Subcutaneous abdominal adipose tissue (tissue), 5 donors: ENCODE data around the gene CWC15.
"Not testable (repeated sequence)": the region's sequence is repeated elsewhere in the genome, so short reads cannot be mapped to it uniquely, and the experiment has no call there.

Experiments
- H3K27ac ChIP-seq: one replicate; pipeline ENCODE4 v1.7.0; 2013; ENCODE audit warnings: low read depth, mild to moderate bottlenecking, inconsistent platforms, low read length, moderate library complexity
- H3K27me3 ChIP-seq, 5 donors: one replicate each; pipeline ENCODE4 v1.7.0; 2013; ENCODE audit warnings: low read length in 5 of 5, inconsistent platforms in 1 of 5; ENCODE audit not compliant: control insufficient read depth in 5 of 5, insufficient read depth in 4 of 5
- H3K36me3 ChIP-seq, 5 donors: one replicate each; pipeline ENCODE4 v1.7.0; 2013; ENCODE audit warnings: low read length in 5 of 5; ENCODE audit not compliant: control insufficient read depth in 5 of 5, insufficient read depth in 5 of 5
- H3K4me1 ChIP-seq, 5 donors: one replicate each; pipeline ENCODE4 v1.7.0; 2013; ENCODE audit warnings: low read length in 5 of 5, mild to moderate bottlenecking in 3 of 5, moderate library complexity in 1 of 5; ENCODE audit not compliant: control insufficient read depth in 5 of 5, insufficient read depth in 5 of 5
- H3K4me3 ChIP-seq, 5 donors: one replicate each; pipeline ENCODE4 v1.7.0; 2013; ENCODE audit warnings: low read length in 5 of 5, low read depth in 1 of 5
- H3K9ac ChIP-seq, 5 donors: one replicate each; pipeline ENCODE4 v1.7.0; 2013; ENCODE audit warnings: low read length in 5 of 5, mild to moderate bottlenecking in 4 of 5, moderate library complexity in 3 of 5
- H3K9me3 ChIP-seq, 5 donors: one replicate each; pipeline ENCODE4 v1.7.0; 2013; ENCODE audit warnings: low read length in 5 of 5; ENCODE audit not compliant: control insufficient read depth in 5 of 5
- donor health status: healthy.
- donor health status: healthy.
- donor health status: healthy.
- donor health status: healthy.
- donor health status: healthy.

CWC15 gene

DNA sequence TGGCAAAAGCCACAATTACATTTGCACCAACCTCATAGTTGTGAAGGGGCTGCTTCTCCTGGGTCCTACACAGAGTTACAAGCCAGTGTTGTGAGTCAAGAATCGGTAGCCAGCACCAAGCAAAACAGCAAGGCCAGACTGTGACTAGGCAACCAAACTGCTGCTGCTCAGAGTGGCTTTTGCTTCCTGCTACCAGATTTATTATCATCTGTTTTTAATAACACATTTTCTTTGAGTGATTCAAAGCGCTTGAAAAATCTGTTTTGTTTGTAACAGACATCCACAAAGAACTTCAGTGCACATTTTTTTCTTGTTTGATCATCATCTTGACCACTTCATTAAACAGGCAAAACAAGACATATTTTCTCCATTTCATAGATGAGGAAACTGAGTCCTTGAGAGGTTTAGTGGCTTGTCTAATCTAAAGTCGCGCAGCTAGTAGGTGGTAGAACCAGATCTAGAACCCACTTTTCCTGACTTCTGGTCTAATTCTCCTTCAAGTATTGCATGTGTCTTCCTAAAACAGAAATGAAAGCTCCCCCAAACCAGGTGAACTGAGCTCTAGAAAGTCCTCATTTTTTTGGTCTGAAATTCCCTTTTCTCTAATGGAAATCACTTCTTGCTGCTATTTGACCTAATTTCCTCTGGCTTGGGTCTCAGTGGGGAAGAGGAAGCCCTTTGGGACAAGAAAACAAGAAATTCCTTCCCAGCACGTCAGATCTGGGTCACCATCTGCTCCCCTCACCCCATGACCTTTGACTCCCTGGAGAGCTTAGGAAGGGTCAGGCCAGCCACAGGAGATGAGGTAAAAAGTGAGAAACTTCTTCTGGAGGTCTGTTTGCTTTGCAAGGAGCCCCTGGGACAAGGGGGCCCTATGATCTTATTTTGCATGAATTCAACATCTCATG is 39.9 kb downstream of the CWC15 start:
- Histone ChIP-seq H3K4me3 (peak overlapping the region in 3 of 5 donors; percentile 7 to 19 (median 19)), H3K36me3 (no peaks in the 10 kb centered on the region), H3K4me1 (peaks cover 6 to 46% (median 34%) of the 10 kb centered on the region in 5 donors), H3K27me3 (no peaks in the 10 kb centered on the region), H3K9ac (peak overlapping the region in 2 of 5 donors; percentile 10 to 46), H3K27ac (peak overlapping the region; percentile 56), H3K9me3 (no peaks in the 10 kb centered on the region)

DNA sequence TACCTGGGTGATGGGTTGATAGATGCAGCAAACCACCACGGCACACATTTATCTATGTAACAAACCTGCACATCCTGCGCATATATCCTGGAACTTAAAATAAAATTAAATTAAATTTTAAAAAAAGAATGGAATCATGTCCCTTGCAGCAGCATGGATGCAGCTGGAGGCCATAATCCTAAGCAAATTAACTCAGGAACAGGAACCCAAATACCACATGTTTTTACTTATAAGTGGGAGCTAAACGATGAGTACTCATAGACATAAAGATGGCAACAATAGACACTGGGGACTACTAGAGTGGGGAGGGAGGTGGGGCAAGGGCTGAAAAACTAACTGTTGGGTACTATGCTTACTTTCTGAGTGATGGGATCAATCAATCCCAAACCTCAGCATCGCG is 40.9 kb downstream of the CWC15 start:
- no peaks in the 10 kb centered on the region for H3K9me3 ChIP-seq
- no peaks in the 10 kb centered on the region for H3K36me3 ChIP-seq
- H3K9ac ChIP-seq: no peak overlapping the region
- H3K27ac ChIP-seq: no peak overlapping the region
- H3K27me3 ChIP-seq: no peaks in the 10 kb centered on the region
- no peak overlapping the region for H3K4me3 ChIP-seq
- H3K4me1 ChIP-seq: peaks cover 6 to 47% (median 36%) of the 10 kb centered on the region in 5 donors

DNA sequence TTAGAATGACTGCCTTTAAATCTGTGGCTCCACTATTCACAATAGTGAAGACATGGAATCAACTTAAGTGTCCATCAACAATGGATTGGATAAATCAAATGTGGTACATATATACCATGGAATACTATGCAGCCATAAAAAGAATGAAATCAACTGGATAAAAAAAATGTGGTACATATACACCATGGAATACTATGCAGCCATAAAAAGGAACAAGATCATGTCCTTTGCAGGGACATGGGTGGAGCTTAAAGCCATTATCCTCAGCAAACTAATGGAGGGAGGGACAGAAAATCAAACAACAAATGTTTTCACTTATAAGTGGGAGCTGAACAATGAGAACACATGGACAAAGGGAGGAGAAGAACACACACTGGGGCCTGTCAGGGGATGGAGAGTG is 41.3 kb downstream of the CWC15 start:
- not testable (repeated sequence) for H3K4me3 ChIP-seq, H3K27me3 ChIP-seq, H3K27ac ChIP-seq, H3K9ac ChIP-seq, H3K9me3 ChIP-seq, H3K36me3 ChIP-seq
- H3K4me1 ChIP-seq: peaks cover 11 to 51% (median 40%) of the 10 kb centered on the region in 5 donors

DNA sequence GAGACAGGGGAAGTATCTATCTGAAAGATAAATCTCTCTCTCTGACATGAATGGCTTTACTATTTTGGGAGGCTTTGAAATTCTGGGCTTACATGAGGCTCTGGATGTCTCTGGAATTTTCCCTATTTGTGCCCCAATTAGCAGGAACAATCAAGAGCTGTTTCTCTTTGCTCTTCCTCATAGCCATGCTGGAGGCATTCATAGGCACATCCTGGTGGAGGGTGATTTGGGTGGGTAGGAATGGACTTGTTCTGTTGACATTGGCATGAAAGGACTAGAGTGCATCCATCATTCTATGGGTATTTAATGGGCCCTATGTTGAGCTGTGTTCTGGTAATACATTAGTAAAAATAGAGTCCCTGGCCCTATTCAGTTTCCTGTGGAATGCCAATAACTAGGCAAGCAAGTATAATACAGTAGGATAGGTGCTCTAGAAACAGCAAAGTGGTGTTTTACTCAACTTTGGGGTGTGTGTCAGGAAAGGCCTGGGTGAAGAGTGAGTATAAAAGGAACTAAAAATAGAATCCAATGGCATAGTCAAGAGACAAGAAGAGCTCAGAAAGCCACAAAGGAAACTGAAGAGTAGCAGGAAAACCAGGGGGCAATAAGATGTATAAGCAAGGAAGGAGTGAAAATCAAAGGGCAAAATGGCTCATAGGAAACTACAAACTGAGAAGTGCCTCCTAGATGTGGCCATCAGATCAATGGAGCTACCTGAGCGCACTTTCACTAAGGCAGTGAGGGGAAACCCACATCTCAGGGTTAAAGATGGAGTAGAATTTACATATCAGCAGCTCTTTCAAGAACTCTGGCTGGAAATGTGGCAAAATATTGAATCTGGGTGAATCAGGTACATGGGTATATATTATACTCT is 45.0 kb downstream of the CWC15 start:
- Histone ChIP-seq H3K4me1 (peaks cover 10 to 59% (median 36%) of the 10 kb centered on the region in 5 donors), H3K27ac (peak overlapping the region; percentile 48), H3K9me3 (no peaks in the 10 kb centered on the region), H3K4me3 (no peak overlapping the region), H3K27me3 (no peaks in the 10 kb centered on the region), H3K9ac (no peak overlapping the region), H3K36me3 (no peaks in the 10 kb centered on the region)

DNA sequence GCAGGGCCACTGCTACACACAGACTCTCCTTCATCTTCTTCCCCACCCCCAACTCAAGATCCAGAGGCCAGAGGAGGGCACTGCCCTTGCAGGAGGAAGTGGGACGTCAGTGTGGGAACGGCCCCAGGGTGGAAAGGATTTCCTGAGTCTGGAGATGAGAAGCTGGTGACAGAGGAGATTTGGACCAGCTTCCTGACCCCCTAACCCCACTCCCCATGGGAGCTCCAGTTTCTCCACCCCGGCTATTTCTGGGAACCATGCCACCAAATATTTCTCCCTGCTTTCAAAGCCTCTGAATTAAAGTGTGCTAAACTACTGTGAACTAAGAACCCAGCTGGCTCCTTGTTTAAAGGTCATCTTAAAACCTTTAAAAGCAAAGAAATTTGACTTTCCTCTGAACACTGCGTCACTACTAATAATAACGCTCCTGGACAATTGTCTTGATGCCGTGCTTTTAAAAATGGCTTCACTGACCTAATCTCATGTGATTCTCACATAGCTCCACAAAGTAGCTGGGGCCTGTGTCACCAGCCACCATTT is 46.6 kb downstream of the CWC15 start:
- Histone ChIP-seq H3K27ac (peak overlapping the region; percentile 48), H3K4me3 (peak overlapping the region in 1 of 5 donors; percentile 26), H3K27me3 (no peaks in the 10 kb centered on the region), H3K9me3 (no peaks in the 10 kb centered on the region), H3K9ac (peak overlapping the region in 1 of 5 donors; percentile 32), H3K4me1 (peaks cover 9 to 52% (median 28%) of the 10 kb centered on the region in 5 donors), H3K36me3 (no peaks in the 10 kb centered on the region)

DNA sequence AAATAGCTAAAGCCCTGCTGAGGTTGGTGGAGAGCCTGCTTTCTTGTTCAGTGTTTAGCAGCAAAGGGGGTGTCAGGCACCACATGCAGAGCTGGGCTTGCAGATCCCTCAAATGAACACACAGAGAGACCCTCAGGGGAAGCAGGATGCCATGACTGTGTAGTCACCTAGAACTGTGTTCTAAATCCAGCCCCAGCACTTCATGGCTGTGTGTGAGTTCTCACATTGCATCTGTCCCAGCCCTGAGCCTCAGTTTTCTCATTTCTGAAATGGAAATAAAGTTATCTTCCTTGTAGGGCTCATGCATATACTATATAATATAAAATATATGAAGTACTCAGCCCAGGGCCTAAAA is 47.1 kb downstream of the CWC15 start:
- Histone ChIP-seq H3K9ac (no peak overlapping the region), H3K27ac (peak overlapping the region; percentile 38), H3K4me1 (peaks cover 9 to 52% (median 28%) of the 10 kb centered on the region in 5 donors), H3K4me3 (no peak overlapping the region), H3K27me3 (no peaks in the 10 kb centered on the region), H3K9me3 (no peaks in the 10 kb centered on the region), H3K36me3 (no peaks in the 10 kb centered on the region)

DNA sequence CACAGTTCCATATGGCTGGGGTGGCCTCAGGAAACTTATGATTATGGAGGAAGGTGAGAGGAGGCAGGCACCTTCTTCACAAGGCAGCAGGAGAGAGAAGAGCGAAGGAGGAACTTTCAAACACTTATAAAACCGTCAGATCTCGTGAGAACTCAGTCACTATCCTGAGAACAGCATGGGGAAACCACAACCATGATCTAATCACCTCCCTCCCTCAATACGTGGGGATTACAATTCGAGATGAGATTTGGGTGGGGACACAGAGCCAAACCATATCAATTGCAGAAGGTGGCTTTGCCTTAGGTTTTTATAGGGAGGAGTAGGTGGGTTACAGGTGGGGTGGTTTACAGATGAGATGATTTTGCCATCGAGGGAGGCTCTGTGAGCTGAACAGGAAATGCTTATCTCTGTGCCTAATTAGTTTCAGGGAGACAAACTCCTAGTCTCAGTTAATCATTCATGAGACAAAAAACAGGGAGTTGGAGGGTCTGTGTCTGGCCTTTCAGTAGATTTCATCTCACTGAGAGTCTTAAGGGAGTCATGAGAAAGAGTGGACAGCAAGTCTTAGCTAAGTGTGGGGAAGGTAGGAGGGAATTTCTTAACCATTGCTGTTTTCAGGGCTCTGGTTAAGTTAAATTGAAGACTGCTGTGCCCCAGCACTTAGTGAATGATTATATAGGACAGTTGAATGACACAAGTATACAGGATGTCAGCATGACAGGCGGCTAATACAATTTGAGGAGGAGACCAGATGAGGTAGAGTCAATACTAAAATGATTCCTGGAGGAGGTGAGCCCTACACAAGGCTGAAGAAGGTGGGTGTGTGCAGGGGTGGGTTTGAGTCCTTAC is 47.7 kb downstream of the CWC15 start:
- Histone ChIP-seq H3K27ac (peak overlapping the region; percentile 38), H3K9ac (no peak overlapping the region)

DNA sequence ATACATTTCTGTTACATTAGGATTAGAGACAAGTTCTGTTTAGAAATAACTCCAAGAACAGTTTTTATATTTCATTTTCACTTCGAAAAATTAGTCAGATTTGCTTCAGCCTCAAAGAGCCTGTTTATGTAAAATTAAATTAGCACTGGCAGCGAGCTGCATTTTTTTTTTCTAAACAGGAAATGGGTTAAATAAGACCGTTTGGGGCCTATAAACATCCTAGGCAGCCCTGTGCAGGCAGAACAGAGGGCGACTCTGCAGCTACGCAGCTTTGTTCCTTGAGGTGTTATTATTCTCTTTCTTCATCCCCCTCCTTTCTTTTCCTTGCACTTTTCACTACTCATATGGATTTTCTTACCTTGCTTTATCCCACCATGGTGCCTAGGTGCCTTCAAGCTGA is 48.7 kb downstream of the CWC15 start:
- H3K36me3 ChIP-seq: no peaks in the 10 kb centered on the region
- H3K27ac ChIP-seq: no peak overlapping the region
- peaks cover 9 to 52% (median 28%) of the 10 kb centered on the region in 5 donors for H3K4me1 ChIP-seq

More for the DNA sequence above, 47.7 kb downstream of the CWC15 start:
- no peaks in the 10 kb centered on the region for H3K9me3 ChIP-seq
- no peaks in the 10 kb centered on the region for H3K36me3 ChIP-seq
- H3K4me3 ChIP-seq: no peak overlapping the region
- peaks cover 9 to 52% (median 28%) of the 10 kb centered on the region in 5 donors for H3K4me1 ChIP-seq
- H3K27me3 ChIP-seq: no peaks in the 10 kb centered on the region

DNA sequence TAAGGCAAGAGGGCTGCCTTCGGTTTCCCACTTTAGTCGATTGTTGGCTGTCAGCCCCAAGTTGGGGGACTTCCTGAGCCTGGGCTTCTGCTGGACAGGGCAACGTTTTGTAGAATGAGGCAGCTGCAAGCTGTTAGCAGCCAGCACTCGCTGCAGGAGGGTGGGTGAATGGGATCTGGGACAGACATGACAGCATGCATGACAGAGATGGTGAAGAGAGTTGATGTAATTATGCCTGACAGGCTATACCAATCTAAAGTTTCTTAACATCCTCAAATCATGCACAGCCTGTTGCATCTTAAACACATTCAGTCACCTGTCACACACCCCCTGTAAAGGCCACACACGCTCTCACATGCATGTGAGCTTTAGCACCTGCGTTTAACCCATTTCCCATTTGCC is 49.2 kb downstream of the CWC15 start:
- Histone ChIP-seq H3K27me3 (no peaks in the 10 kb centered on the region), H3K4me3 (no peak overlapping the region), H3K4me1 (peaks cover 9 to 52% (median 28%) of the 10 kb centered on the region in 5 donors), H3K9ac (no peak overlapping the region), H3K9me3 (no peaks in the 10 kb centered on the region), H3K36me3 (no peaks in the 10 kb centered on the region), H3K27ac (no peak overlapping the region)

More for the DNA sequence above, 48.7 kb downstream of the CWC15 start:
- Histone ChIP-seq H3K9me3 (no peaks in the 10 kb centered on the region), H3K4me3 (no peak overlapping the region), H3K27me3 (no peaks in the 10 kb centered on the region), H3K9ac (no peak overlapping the region)
